GM12878 (cell line): ENCODE measurements around the gene NSG2. TPM values are rescaled to one million over a fixed set of nuclear protein-coding genes. Genes with fewer than 3 reads are reported as not detected.
"Not testable (repeated sequence)": the region's sequence is repeated elsewhere in the genome, so short reads cannot be mapped to it uniquely, and the experiment has no call there.

Source experiments
- ATAC-seq: fragments of 200-7000 bp; cut with Tn5 transposase; 3 replicates; pipeline ENCODE4 v1.9.1; 2020; ENCODE audit warnings: mild to moderate bottlenecking, moderate library complexity
- BruUV-seq: library from RNA; stranded (reverse); fragments of 400-500 nt; replicated peaks from 2 replicates; lab custom pipeline; 2021; lab: Mats Ljungman, UMichigan
- CTCF ChIA-PET: fragments of 300-600 bp; sonication (Branson Sonifier 250); formaldehyde crosslinking; extraction: SDS; loops from one replicate; lab custom pipeline; 2021; ENCODE audit warnings: inconsistent platforms; lab: Yijun Ruan, JAX
- POLR2A ChIA-PET: fragments of 350-600 bp; formaldehyde crosslinking; extraction: SDS; loops from one replicate; lab custom pipeline; 2021; ENCODE audit warnings: inconsistent platforms; lab: Charles Lee
- RAD21 ChIA-PET: fragments of 300-600 bp; sonication (Branson Sonifier 250); formaldehyde crosslinking; loops from one replicate; lab custom pipeline; 2023; ENCODE audit warnings: antibody characterized with exemption; ENCODE audit not compliant: unreplicated experiment; lab: Charles Lee
- SMC1A ChIA-PET: fragments of 300-600 bp; sonication (Branson Sonifier 250); formaldehyde crosslinking; loops from one replicate; lab custom pipeline; 2023; ENCODE audit not compliant: unreplicated experiment, uncharacterized antibody; lab: Charles Lee
- DNase-seq: peaks from one replicate; pipeline ENCODE4 v3.0.0-alpha.2; 2011; ENCODE audit warnings: low read depth, low spot score
- FAIRE-seq: peaks from 3 replicates; lab custom pipeline; 2011; peaks lifted over from hg19 to GRCh38; lab: Jason Lieb, UNC
- H2AFZ ChIP-seq: 2 replicates; pipeline ENCODE4 v1.6.0; 2011; ENCODE audit warnings: low read depth, low read length, control low read depth; ENCODE audit not compliant: control insufficient read depth
- H3K27ac ChIP-seq: 2 replicates; pipeline ENCODE4 v1.5.1; 2011; ENCODE audit warnings: control low read depth; ENCODE audit not compliant: control insufficient read depth, insufficient read depth
- H3K27me3 ChIP-seq, 2 experiments: replicated peaks in 1 of 2; 2 replicates each; pipeline versions ENCODE4 v1.6.0 to v1.6.1; 2011; ENCODE audit warnings: low read length in 1 of 2; ENCODE audit not compliant: control insufficient read depth in 2 of 2, insufficient read depth in 2 of 2
- H3K36me3 ChIP-seq, 2 experiments: 2 replicates each; pipeline ENCODE4 v1.5.1; 2011; ENCODE audit warnings: low read length in 1 of 2; ENCODE audit not compliant: control insufficient read depth in 2 of 2, insufficient read depth in 2 of 2
- H3K4me1 ChIP-seq: 2 replicates; pipeline ENCODE4 v1.6.1; 2011; ENCODE audit warnings: mild to moderate bottlenecking, low read length, moderate library complexity, mixed read lengths; ENCODE audit not compliant: control insufficient read depth, insufficient read depth
- H3K4me2 ChIP-seq: 2 replicates; pipeline ENCODE4 v1.6.0; 2011; ENCODE audit warnings: control low read depth; ENCODE audit not compliant: control insufficient read depth, insufficient read depth
- H3K4me3 ChIP-seq: fragments of 200-600 bp; sonication (generic); 2 replicates; pipeline ENCODE4 v1.5.1; 2016
- H3K79me2 ChIP-seq: 2 replicates; pipeline ENCODE4 v1.6.0; 2011; ENCODE audit warnings: low read length; ENCODE audit not compliant: control insufficient read depth, insufficient read depth
- H3K9ac ChIP-seq: 2 replicates; pipeline ENCODE4 v1.8.0; 2011; ENCODE audit warnings: low read length, control low read depth, mixed read lengths; ENCODE audit not compliant: control insufficient read depth, insufficient read depth
- H3K9me3 ChIP-seq: replicated peaks from 3 replicates; pipeline ENCODE4 v1.5.1; 2011; ENCODE audit warnings: mild to moderate bottlenecking, low read length; ENCODE audit not compliant: control insufficient read depth, insufficient read depth
- H4K20me1 ChIP-seq: 2 replicates; pipeline ENCODE4 v1.6.0; 2011; ENCODE audit not compliant: control insufficient read depth, insufficient read depth
- BCL11A ChIP-seq: IDR thresholded peaks from 2 replicates; pipeline ENCODE4 v1.6.1; 2011; ENCODE audit warnings: low read depth, low read length
- E4F1 ChIP-seq: fragments of 450-650 bp; IDR thresholded peaks from 2 replicates; pipeline ENCODE4 v1.6.1; 2018; ENCODE audit warnings: borderline replicate concordance, mild to moderate bottlenecking; ENCODE audit not compliant: partially characterized antibody
- IKZF1 ChIP-seq: fragments of 450-650 bp; conservative IDR thresholded peaks from 2 replicates; pipeline ENCODE4 v1.6.1; 2017; ENCODE audit warnings: antibody characterized with exemption, mild to moderate bottlenecking
- NFXL1 ChIP-seq: fragments of 450-650 bp; IDR thresholded peaks from 2 replicates; pipeline ENCODE4 v1.6.1; 2017; ENCODE audit warnings: antibody characterized with exemption, mild to moderate bottlenecking, borderline replicate concordance
- RB1 ChIP-seq: fragments of 450-650 bp; formaldehyde crosslinking; IDR thresholded peaks from 2 replicates; pipeline ENCODE4 v1.6.1; 2017; ENCODE audit warnings: mild to moderate bottlenecking, borderline replicate concordance
- RELB ChIP-seq: fragments of 450-650 bp; IDR thresholded peaks from 2 replicates; pipeline ENCODE4 v1.6.1; 2017; ENCODE audit warnings: low read depth, mild to moderate bottlenecking, moderate library complexity
- RUNX3 ChIP-seq: IDR thresholded peaks from 2 replicates; pipeline ENCODE4 v1.6.1; 2012; ENCODE audit warnings: low read length, inconsistent platforms
- ZZZ3 ChIP-seq: IDR thresholded peaks from 2 replicates; pipeline ENCODE4 v1.6.1; 2011; ENCODE audit warnings: low read depth; ENCODE audit not compliant: control insufficient read depth, insufficient read length
- WGBS: methylation state at CpG from one replicate; pipeline ENCODE4 v1.1.6; 2016; ENCODE audit warnings: low lambda C conversion rate; ENCODE audit not compliant: insufficient replicate concordance, insufficient coverage; ENCODE audit errors: missing lambda C conversion rate; 5-methylcytosine and 5-hydroxymethylcytosine counted together
- in situ Hi-C: fragments of 300-500 bp; cut with MboI; formaldehyde crosslinking; loops from 9 replicates; pipeline ENCODE4 v1.14.3; 2018; ENCODE audit warnings: mixed read lengths
- intact Hi-C: fragments of 100-400 bp; cut with micrococcal nuclease; formaldehyde crosslinking; loops from one replicate; pipeline ENCODE4 v1.14.2; 2022; ENCODE audit not compliant: unreplicated experiment
- polyA plus RNA-seq, 11 experiments: library from polyadenylated mRNA; depleted of rRNA in 4 of 11; unstranded in 6 of 11; stranded (reverse) in 5 of 11; fragments of >200 nt; fragmentation: Nextera tagmentation in 4 of 11; fragmentation: Illumina TruSeq in 1 of 11; extraction: Ambion mirVana in 4 of 11; extraction: Trizol in 1 of 11; gene quantifications; 1 replicate in 1 of 11; 2 replicates in 10 of 11; pipeline versions ENCODE4 v1.2.1 to v1.2.3, GENCODE V29; 2011 to 2016; ENCODE audit warnings: inconsistent platforms in 2 of 11, missing spikeins in 2 of 11, low read depth in 1 of 11
- total RNA-seq, 4 experiments: library from RNA; depleted of rRNA in 3 of 4; stranded (reverse); fragments of >200 nt in 3 of 4; fragmentation: Illumina TruSeq in 1 of 4; extraction: Trizol in 1 of 4; gene quantifications; 2 replicates each; pipeline versions ENCODE4 v1.2.1 to v1.2.3, GENCODE V29; 2013 to 2021

Gene NSG2
- total and polyA plus RNA-seq, 10 of the 15 experiments (the other 5 are each of a cell fraction or from before 2014, with no cell fraction given): 0.04 to 0.14 TPM; not detected in 8

- intact Hi-C loops (no loop called here), in situ Hi-C loops (no loop called here)
- Histone ChIP-seq H2AFZ (no peak overlapping the region), H3K79me2 (no peaks in the 10 kb centered on the region), H3K27ac (no peak overlapping the region), H3K27me3 (peaks cover 0 to 5% of the 10 kb centered on the region in 2 experiments; a peak in 2 of 4 replicates), H3K4me3 (no peak overlapping the region), H3K9ac (no peak overlapping the region), H3K4me2 (no peak overlapping the region), H4K20me1 (no peaks in the 10 kb centered on the region), H3K4me1 (no peaks in the 10 kb centered on the region; the same call in 1 of the 2 replicates), H3K9me3 (no peaks in the 10 kb centered on the region), H3K36me3 (no peaks in the 10 kb centered on the region)
- BruUV-seq: no TSS peak
- WGBS: 24% methylated on average over 6 of the region's 6 CpGs
- CTCF ChIA-PET: no interaction called here
- DNase-seq (no peak), FAIRE-seq (no peak), ATAC-seq (no peak)
- SMC1A ChIA-PET: no interaction called here
- POLR2A ChIA-PET: no interaction called here
- TF ChIP-seq RB1 (no peak), RUNX3 (no peak), NFXL1 (no peak), IKZF1 (no peak), RELB (no peak), E4F1 (no peak), ZZZ3 (no peak), BCL11A (no peak)
- RAD21 ChIA-PET: no interaction called here
Observed at GRCh38 chr5:174101195-174101730, 55.8 kb downstream of the NSG2 start.

- FAIRE-seq, H3K4me3 ChIP-seq, H3K27me3 ChIP-seq, H2AFZ ChIP-seq, DNase-seq, POLR2A ChIA-PET, ATAC-seq, H3K36me3 ChIP-seq, CTCF ChIA-PET, H4K20me1 ChIP-seq, H3K9ac ChIP-seq, H3K79me2 ChIP-seq, RAD21 ChIA-PET, intact Hi-C loops, H3K9me3 ChIP-seq, H3K27ac ChIP-seq, H3K4me2 ChIP-seq, in situ Hi-C loops, SMC1A ChIA-PET, H3K4me1 ChIP-seq, BruUV-seq: not testable (repeated sequence)
- WGBS: 0% methylated on average over 2 of the region's 2 CpGs
Observed at GRCh38 chr5:174102574-174102973, 57.1 kb downstream of the NSG2 start.
